IMR-90 (cell line): ENCODE data around the gene S100A16. TPM values are rescaled to one million over a fixed set of nuclear protein-coding genes. Genes with fewer than 3 reads are reported as not detected.

Experiments used
- ATAC-seq: fragments of 200-7000 bp; cut with Tn5 transposase; 2 replicates; pipeline ENCODE4 v1.9.1; 2020; ENCODE audit warnings: low read depth, mild to moderate bottlenecking, moderate library complexity
- BruUV-seq: library from RNA; stranded (reverse); fragments of 400-500 nt; replicated peaks from 2 replicates; lab custom pipeline; 2021; lab: Mats Ljungman, UMichigan
- CTCF ChIA-PET: fragments of 300-600 bp; formaldehyde crosslinking; extraction: SDS; loops from one replicate; lab custom pipeline; 2021; ENCODE audit warnings: antibody characterized with exemption; lab: Yijun Ruan, JAX
- POLR2A ChIA-PET: fragments of 300-600 bp; sonication (Branson Sonifier 250); formaldehyde crosslinking; loops from one replicate; lab custom pipeline; 2022; ENCODE audit warnings: antibody characterized with exemption; ENCODE audit not compliant: unreplicated experiment; lab: Charles Lee
- DNase-seq: peaks from one replicate; pipeline ENCODE4 v3.0.0; 2013
- H2AFZ ChIP-seq: replicated peaks from 2 replicates; pipeline ENCODE3; 2013; ENCODE audit warnings: low read length, mild to moderate bottlenecking; ENCODE audit not compliant: poor library complexity
- H2AK5ac ChIP-seq: 2 replicates; pipeline ENCODE4 v1.6.1; 2013; ENCODE audit warnings: low read depth, low read length, inconsistent platforms
- H2AK9ac ChIP-seq: replicated peaks from 2 replicates; pipeline ENCODE3; 2013; ENCODE audit warnings: mild to moderate bottlenecking, low read depth, low read length, moderate library complexity; ENCODE audit not compliant: poor library complexity
- H2BK120ac ChIP-seq: 2 replicates; pipeline ENCODE4 v1.6.1; 2013; ENCODE audit warnings: low read depth, low read length, inconsistent platforms
- H2BK15ac ChIP-seq: 3 replicates; pipeline ENCODE4 v1.6.1; 2013; ENCODE audit warnings: low read depth, low read length, inconsistent platforms
- H2BK20ac ChIP-seq: 2 replicates; pipeline ENCODE4 v1.6.1; 2013; ENCODE audit warnings: low read depth, mild to moderate bottlenecking, inconsistent platforms, low read length, moderate library complexity
- H2BK5ac ChIP-seq: 2 replicates; pipeline ENCODE4 v1.6.1; 2013; ENCODE audit warnings: mild to moderate bottlenecking, low read depth, low read length, inconsistent platforms; ENCODE audit not compliant: poor library complexity, severe bottlenecking
- H3K14ac ChIP-seq: replicated peaks from 2 replicates; pipeline ENCODE4 v1.6.1; 2013; ENCODE audit warnings: low read depth, low read length, inconsistent platforms
- H3K18ac ChIP-seq: 2 replicates; pipeline ENCODE4 v1.6.1; 2013; ENCODE audit warnings: low read depth, low read length, control low read depth
- H3K23ac ChIP-seq: 2 replicates; pipeline ENCODE4 v1.6.1; 2013; ENCODE audit warnings: low read depth, low read length, inconsistent platforms
- H3K27ac ChIP-seq: 2 replicates; pipeline ENCODE4 v1.5.1; 2013; ENCODE audit warnings: mild to moderate bottlenecking, control low read depth, low read length; ENCODE audit not compliant: insufficient read depth
- H3K27me3 ChIP-seq: 2 replicates; pipeline ENCODE4 v1.6.1; 2013; ENCODE audit warnings: low read length; ENCODE audit not compliant: control insufficient read depth, insufficient read depth
- H3K36me3 ChIP-seq: 2 replicates; pipeline ENCODE4 v1.6.1; 2013; ENCODE audit warnings: low read length, mixed read lengths; ENCODE audit not compliant: control insufficient read depth, insufficient read depth
- H3K4ac ChIP-seq: 2 replicates; pipeline ENCODE4 v1.6.1; 2013; ENCODE audit warnings: low read depth, low read length, inconsistent platforms
- H3K4me1 ChIP-seq: 2 replicates; pipeline ENCODE4 v1.6.1; 2013; ENCODE audit warnings: low read length, mixed read lengths; ENCODE audit not compliant: control insufficient read depth, insufficient read depth
- H3K4me2 ChIP-seq: 2 replicates; pipeline ENCODE4 v1.6.1; 2013; ENCODE audit warnings: low read depth, mild to moderate bottlenecking, control low read depth, low read length, moderate library complexity
- H3K4me3 ChIP-seq: 2 replicates; pipeline ENCODE4 v1.5.1; 2013; ENCODE audit warnings: low read depth, mild to moderate bottlenecking, control low read depth, low read length, moderate library complexity; ENCODE audit not compliant: insufficient read depth
- H3K56ac ChIP-seq: 2 replicates; pipeline ENCODE4 v1.6.1; 2013; ENCODE audit warnings: low read length, inconsistent platforms; ENCODE audit not compliant: insufficient read depth; ENCODE audit errors: extremely low read depth
- H3K79me1 ChIP-seq, 2 experiments: 2 replicates each; pipeline ENCODE4 v1.6.1; 2013; ENCODE audit warnings: low read length in 2 of 2, inconsistent platforms in 1 of 2, low read depth in 1 of 2
- H3K9ac ChIP-seq: 2 replicates; pipeline ENCODE4 v1.6.1; 2013; ENCODE audit warnings: low read depth, low read length, control low read depth
- H3K9me1 ChIP-seq: 2 replicates; pipeline ENCODE4 v1.6.1; 2013; ENCODE audit warnings: low read length, inconsistent platforms; ENCODE audit not compliant: insufficient read depth
- H3K9me3 ChIP-seq: 2 replicates; pipeline ENCODE4 v1.6.1; 2013; ENCODE audit warnings: low read length; ENCODE audit not compliant: control insufficient read depth, insufficient read depth
- H4K20me1 ChIP-seq: 2 replicates; pipeline ENCODE4 v1.6.1; 2013; ENCODE audit warnings: low read length, inconsistent platforms; ENCODE audit not compliant: insufficient read depth
- H4K5ac ChIP-seq: 2 replicates; pipeline ENCODE4 v1.6.1; 2013; ENCODE audit warnings: mild to moderate bottlenecking, low read depth, low read length, control low read depth
- H4K8ac ChIP-seq, 2 experiments: 2 replicates each; pipeline ENCODE4 v1.6.1; 2013; ENCODE audit warnings: low read depth in 2 of 2, low read length in 2 of 2, control low read depth in 1 of 2, inconsistent platforms in 1 of 2
- H4K91ac ChIP-seq: 2 replicates; pipeline ENCODE4 v1.6.1; 2013; ENCODE audit warnings: low read depth, low read length, inconsistent platforms; ENCODE audit not compliant: insufficient read depth
- CEBPB ChIP-seq: IDR thresholded peaks from 2 replicates; pipeline ENCODE4 v1.6.1; 2012; ENCODE audit warnings: low read depth, low read length, improper control_type of control experiment
- CTCF ChIP-seq: conservative IDR thresholded peaks from 2 replicates; pipeline ENCODE4 v1.5.1; 2012; ENCODE audit warnings: mild to moderate bottlenecking, low read depth, low read length, improper control_type of control experiment
- FOS ChIP-seq: fragments of 150-350 bp; IDR thresholded peaks from 2 replicates; pipeline ENCODE4 v1.6.1; 2016; ENCODE audit warnings: low read depth, low read length
- MAFK ChIP-seq: IDR thresholded peaks from 2 replicates; pipeline ENCODE4 v1.6.1; 2012; ENCODE audit warnings: low read depth, low read length, improper control_type of control experiment
- MAZ ChIP-seq: IDR thresholded peaks from 2 replicates; pipeline ENCODE4 v1.6.1; 2012; ENCODE audit warnings: low read depth, mild to moderate bottlenecking, low read length, improper control_type of control experiment, moderate library complexity, borderline replicate concordance
- MXI1 ChIP-seq: IDR thresholded peaks from 2 replicates; pipeline ENCODE4 v1.6.1; 2012; ENCODE audit warnings: low read depth, mild to moderate bottlenecking, low read length, moderate library complexity, borderline replicate concordance
- NFE2L2 ChIP-seq: fragments of 150-350 bp; IDR thresholded peaks from 2 replicates; pipeline ENCODE4 v1.6.1; 2016; ENCODE audit warnings: low read depth, mild to moderate bottlenecking, low read length
- POLR2A ChIP-seq: IDR thresholded peaks from 2 replicates; pipeline ENCODE4 v1.6.1; 2012; ENCODE audit warnings: mild to moderate bottlenecking, low read depth, low read length
- RAD21 ChIP-seq: IDR thresholded peaks from 2 replicates; pipeline ENCODE4 v1.6.1; 2012; ENCODE audit warnings: low read length, improper control_type of control experiment
- RCOR1 ChIP-seq: IDR thresholded peaks from 2 replicates; pipeline ENCODE4 v1.6.1; 2012; ENCODE audit warnings: mild to moderate bottlenecking, low read length, improper control_type of control experiment; ENCODE audit not compliant: insufficient replicate concordance
- WGBS, 2 experiments: methylation state at CpG; one replicate each; pipeline versions ENCODE4 v1.1.5 to v1.1.7; 2013; ENCODE audit warnings: missing lambda C conversion rate in 2 of 2; ENCODE audit not compliant: insufficient read length in 1 of 2; ENCODE audit errors: extremely low coverage in 2 of 2; 5-methylcytosine and 5-hydroxymethylcytosine counted together
- dilution Hi-C: fragments of 300-500 bp; cut with HindIII; formaldehyde crosslinking; loops from one replicate; pipeline ENCODE4 v1.14.3; 2018; ENCODE audit warnings: low sequenced_read_pairs; ENCODE audit not compliant: unreplicated experiment
- in situ Hi-C: fragments of 300-500 bp; cut with MboI; formaldehyde crosslinking; loops from 3 replicates; pipeline ENCODE4 v1.14.3; 2019; ENCODE audit warnings: low sequenced_read_pairs, inconsistent platforms, mixed read lengths
- intact Hi-C: fragments of 100-400 bp; cut with micrococcal nuclease; formaldehyde crosslinking; loops from 2 replicates; pipeline ENCODE4 v1.10.0; 2022
- polyA plus RNA-seq, 3 experiments: library from polyadenylated mRNA; depleted of rRNA; stranded (reverse); fragments of >200 nt; gene quantifications; 2 replicates each; pipeline ENCODE4 v1.2.3, GENCODE V29; 2012; ENCODE audit warnings: low replicate concordance in 1 of 3
- total RNA-seq: library from RNA; depleted of rRNA; stranded (reverse); fragments of >200 nt; gene quantifications from 2 replicates; pipeline ENCODE4 v1.2.3, GENCODE V29; 2012
- TF ChIP-seq, protein P1 (sequence below): fragments of 150-350 bp; IDR thresholded peaks from 2 replicates; pipeline ENCODE4 v1.6.1; 2017; ENCODE audit warnings: mild to moderate bottlenecking, antibody characterized with exemption, low read length, low read depth
- TF ChIP-seq, protein P2 (sequence below): fragments of 150-350 bp; IDR thresholded peaks from 2 replicates; pipeline ENCODE4 v1.6.1; 2016; ENCODE audit warnings: low read depth, mild to moderate bottlenecking, low read length, moderate library complexity, borderline replicate concordance

The S100A16 gene
- total and polyA plus RNA-seq, 2 of the 4 experiments (the other 2 are of a cell fraction): 201 to 515 TPM

GRCh38 chr1:153609585-153609907 lies 3.4 kb downstream of the S100A16 start:
- POLR2A ChIA-PET: no interaction called here
- in situ Hi-C loops: no loop called here
- H3K4me3 ChIP-seq: no peak overlapping the region
- intact Hi-C loops: no loop called here
- BruUV-seq: no TSS peak
- H2AK5ac ChIP-seq: peak overlapping the region; percentile 85; the same call in 1 of the 2 replicates
- peak overlapping the region; percentile 92; the same call in 1 of the 2 replicates for H3K4me2 ChIP-seq
- TF ChIP-seq MXI1: no peak
- TF ChIP-seq, protein P1, sequence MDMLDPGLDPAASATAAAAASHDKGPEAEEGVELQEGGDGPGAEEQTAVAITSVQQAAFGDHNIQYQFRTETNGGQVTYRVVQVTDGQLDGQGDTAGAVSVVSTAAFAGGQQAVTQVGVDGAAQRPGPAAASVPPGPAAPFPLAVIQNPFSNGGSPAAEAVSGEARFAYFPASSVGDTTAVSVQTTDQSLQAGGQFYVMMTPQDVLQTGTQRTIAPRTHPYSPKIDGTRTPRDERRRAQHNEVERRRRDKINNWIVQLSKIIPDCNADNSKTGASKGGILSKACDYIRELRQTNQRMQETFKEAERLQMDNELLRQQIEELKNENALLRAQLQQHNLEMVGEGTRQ: no peak
- no peak for TF ChIP-seq RCOR1
- TF ChIP-seq RAD21: no peak
- no peak for TF ChIP-seq CTCF
- TF ChIP-seq FOS: no peak
- no peak for TF ChIP-seq MAFK
- TF ChIP-seq NFE2L2: no peak
- no peak for TF ChIP-seq POLR2A
- TF ChIP-seq MAZ: no peak
- TF ChIP-seq, protein P2, sequence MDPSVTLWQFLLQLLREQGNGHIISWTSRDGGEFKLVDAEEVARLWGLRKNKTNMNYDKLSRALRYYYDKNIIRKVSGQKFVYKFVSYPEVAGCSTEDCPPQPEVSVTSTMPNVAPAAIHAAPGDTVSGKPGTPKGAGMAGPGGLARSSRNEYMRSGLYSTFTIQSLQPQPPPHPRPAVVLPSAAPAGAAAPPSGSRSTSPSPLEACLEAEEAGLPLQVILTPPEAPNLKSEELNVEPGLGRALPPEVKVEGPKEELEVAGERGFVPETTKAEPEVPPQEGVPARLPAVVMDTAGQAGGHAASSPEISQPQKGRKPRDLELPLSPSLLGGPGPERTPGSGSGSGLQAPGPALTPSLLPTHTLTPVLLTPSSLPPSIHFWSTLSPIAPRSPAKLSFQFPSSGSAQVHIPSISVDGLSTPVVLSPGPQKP: no peak
- TF ChIP-seq CEBPB: no peak
- no peak overlapping the region; the same call in 1 of the 2 replicates for H3K18ac ChIP-seq
- H4K5ac ChIP-seq: no peak overlapping the region; the same call in none of the 2 replicates
- WGBS, 2 experiments: 85% methylated on average over 2 of the region's 6 CpGs; no CpG with 5 or more reads in 1 of the 2 experiments
- dilution Hi-C loops: no loop called here
- DNase-seq (no peak), ATAC-seq (no peak)
- CTCF ChIA-PET: interaction anchor here (1.2 kb wide), 1 partner anchor 98 kb away, joined by 3 read pairs; no protein-coding TSS in a partner anchor
- no peaks in the 10 kb centered on the region for H3K27me3 ChIP-seq
- H2BK15ac ChIP-seq: peak overlapping the region; percentile 19; the same call in 1 of the 3 replicates
- 0 out of 2 replicates have a peak overlapping the region, but pooled peaks have one; percentile 20 for H3K14ac ChIP-seq
- H2BK20ac ChIP-seq: peak overlapping the region; percentile 13; the same call in 1 of the 2 replicates
- H3K56ac ChIP-seq: peak overlapping the region; percentile 74; the same call in 1 of the 2 replicates
- peaks cover 11% of the 10 kb centered on the region; the same call in 1 of the 2 replicates for H4K20me1 ChIP-seq
- H4K91ac ChIP-seq: peak overlapping the region; percentile 72
- H3K36me3 ChIP-seq: peaks cover 22% of the 10 kb centered on the region
- peaks cover 17% of the 10 kb centered on the region for H3K9me1 ChIP-seq
- peak overlapping the region; percentile 92 for H3K4ac ChIP-seq
- peaks cover 15 to 66% of the 10 kb centered on the region in 2 experiments for H3K79me1 ChIP-seq
- peak overlapping the region; percentile 54; the same call in 1 of the 2 replicates for H3K23ac ChIP-seq
- H2BK120ac ChIP-seq: peak overlapping the region; percentile 72
- peak overlapping the region; percentile 34 for H2AK9ac ChIP-seq
- no peak overlapping the region for H3K9ac ChIP-seq
- peak overlapping the region; percentile 78 for H2AFZ ChIP-seq
- peak overlapping the region; percentile 85 for H3K27ac ChIP-seq
- peak overlapping the region; percentile 91 for H2BK5ac ChIP-seq
- peaks cover 42% of the 10 kb centered on the region for H3K4me1 ChIP-seq
- peak overlapping the region; percentile 26 to 83 for H4K8ac ChIP-seq
- no peaks in the 10 kb centered on the region for H3K9me3 ChIP-seq
